Measurements from ENCODE around the gene SUGCT. TPM values are rescaled to one million over a fixed set of nuclear protein-coding genes. Genes with fewer than 3 reads are reported as not detected.

Gene SUGCT
- total and polyA plus RNA-seq, 2 of the 8 experiments (the other 6 are each of a cell fraction or from before 2014, with no cell fraction given), result 2.8 to 5.4 TPM

- H3K79me2 ChIP-seq (ENCODE audit: control insufficient read depth in 1 of 2, insufficient read depth in 2 of 2, low read length in 2 of 2), result no peaks in the 10 kb centered on the region
- no peak overlapping the region for H4K5ac ChIP-seq (ENCODE audit: insufficient read length, low read depth, low read length)
- H4K20me1 ChIP-seq (replicated peaks in 1 of 2; ENCODE audit: control insufficient read depth in 1 of 2, insufficient read depth in 2 of 2, low read length in 2 of 2), result no peaks in the 10 kb centered on the region
- H2BK5ac ChIP-seq (ENCODE audit: low read depth, low read length), result no peak overlapping the region
- H4K91ac ChIP-seq (replicated peaks; ENCODE audit: insufficient read length, low read length), result no peak overlapping the region
- no peak overlapping the region for H2AFZ ChIP-seq (ENCODE audit: low read length)
- H2BK15ac ChIP-seq (ENCODE audit: low read length), result no peak overlapping the region
- H2BK20ac ChIP-seq (ENCODE audit: low read length), result no peak overlapping the region
- no peak overlapping the region for H2BK12ac ChIP-seq (ENCODE audit: low read depth, low read length)
- no peak overlapping the region for H2AK5ac ChIP-seq (ENCODE audit: low read depth, low read length)
- H3K18ac ChIP-seq (ENCODE audit: extremely low read depth, low read length), result no peak overlapping the region
- no peaks in the 10 kb centered on the region for H3K27me3 ChIP-seq (replicated peaks in 1 of 4; ENCODE audit: control insufficient read depth in 3 of 4, extremely low read depth in 1 of 4, insufficient read depth in 3 of 4, low read length in 3 of 4)
- H3K9ac ChIP-seq (replicated peaks in 1 of 4; ENCODE audit: extremely low read depth in 1 of 4, low read depth in 3 of 4, low read length in 3 of 4), result no peak overlapping the region
- H3K23me2 ChIP-seq (ENCODE audit: low read depth, low read length), result no peaks in the 10 kb centered on the region
- no peaks in the 10 kb centered on the region for H3K79me1 ChIP-seq (ENCODE audit: low read depth, low read length)
- H3K56ac ChIP-seq (replicated peaks; ENCODE audit: insufficient read length, low read depth, low read length), result no peak overlapping the region
- DNase-seq (ENCODE audit: low read depth in 1 of 2, low spot score in 2 of 2), result no peak
- CTCF ChIA-PET (ENCODE audit: partially characterized antibody), result interaction anchor here (1.0 kb wide), 1 partner anchor 12 kb away, joined by 3 read pairs; no protein-coding TSS in a partner anchor
- POLR2A ChIA-PET (ENCODE audit: partially characterized antibody), result no interaction called here
- TF ChIP-seq KDM5A (IDR thresholded peaks at IDR 0.05; ENCODE audit: low read length), result no peak
- no peak overlapping the region for H2BK120ac ChIP-seq (replicated peaks; ENCODE audit: low read depth, low read length)
- H3K27ac ChIP-seq (ENCODE audit: low read depth, low read length), result no peak overlapping the region
- H3K4ac ChIP-seq (replicated peaks; ENCODE audit: insufficient read length, low read depth, low read length), result no peak overlapping the region
- WGBS, 2 experiments (ENCODE audit: extremely low coverage in 1 of 2, insufficient coverage in 1 of 2, insufficient read length in 1 of 2, insufficient replicate concordance in 2 of 2, low coverage in 1 of 2, low lambda C conversion rate in 2 of 2, missing lambda C conversion rate in 1 of 2), result 95% methylated on average over 2 of the region's 2 CpGs; no CpG with 5 or more reads in 1 of the 2 experiments
- H3K23ac ChIP-seq (ENCODE audit: insufficient read length), result no peak overlapping the region
- H3K4me3 ChIP-seq (ENCODE audit: extremely low read depth in 1 of 4, insufficient read depth in 2 of 4, low read depth in 3 of 4, low read length in 4 of 4), result no peak overlapping the region
- H3K14ac ChIP-seq (ENCODE audit: insufficient read length), result no peak overlapping the region
- H3K36me3 ChIP-seq (ENCODE audit: control insufficient read depth in 2 of 4, insufficient read depth in 4 of 4, low read length in 3 of 4), result no peaks in the 10 kb centered on the region
- H3K4me2 ChIP-seq (ENCODE audit: insufficient read depth in 1 of 2, low read depth in 2 of 2, low read length in 2 of 2), result no peak overlapping the region
- H4K8ac ChIP-seq (ENCODE audit: extremely low read depth, insufficient read depth, low read length), result no peak overlapping the region
- no peaks in the 10 kb centered on the region for H3K9me3 ChIP-seq (ENCODE audit: insufficient read depth in 2 of 2, low read depth in 1 of 2, low read length in 1 of 2)
- FAIRE-seq, result no peak
- H3K4me1 ChIP-seq (replicated peaks in 1 of 4; ENCODE audit: control insufficient read depth in 3 of 4, insufficient read depth in 4 of 4, low read length in 3 of 4), result no peaks in the 10 kb centered on the region
Measured at GRCh38 chr7:40192036-40192435, 57.2 kb downstream of the SUGCT start.
